ENCODE data around the gene RGL2. TPM values are rescaled to one million over a fixed set of nuclear protein-coding genes. Genes with fewer than 3 reads are reported as not detected.

Gene RGL2
- polyA plus RNA-seq, 1 donor (not counting 4 experiments of a cell fraction or from before 2014, with no cell fraction given): 33.6 TPM

GRCh38 chr6:33248932-33249731 lies 49.6 kb downstream of the RGL2 start:
- Histone ChIP-seq H3K4me2 (ENCODE audit: control insufficient read depth, extremely low read depth, insufficient read depth, low read depth, low read length) (peak overlapping the region; percentile 100), H3K36me3 (ENCODE audit: control insufficient read depth in 2 of 2, extremely low read depth in 1 of 2, insufficient read depth in 2 of 2, low read length in 2 of 2) (peaks cover 0 to 10% of the 10 kb centered on the region in 2 experiments), H3K9me1 (ENCODE audit: control insufficient read depth, extremely low read depth, insufficient read depth, low read length) (no peaks in the 10 kb centered on the region), H3K9ac (ENCODE audit: control insufficient read depth, extremely low read depth, insufficient read depth, low read length) (peak overlapping the region; percentile 88), H3K9me3 (ENCODE audit: control insufficient read depth, low read depth, low read length) (no peaks in the 10 kb centered on the region), H4K20me1 (ENCODE audit: control insufficient read depth, extremely low read depth, insufficient read depth, low read length) (no peaks in the 10 kb centered on the region), H3K27ac (ENCODE audit: control insufficient read depth, insufficient read depth, low read length) (peak overlapping the region; percentile 96), H3K4me3 (ENCODE audit: control insufficient read depth in 2 of 3, extremely low read depth in 1 of 3, insufficient read depth in 2 of 3, low read depth in 1 of 3, low read length in 3 of 3) (peak overlapping the region; percentile 53 to 84 (median 75)), H3K4me1 (ENCODE audit: control insufficient read depth, extremely low read depth, insufficient read depth, low read length) (peaks cover 26% of the 10 kb centered on the region), H2AFZ (ENCODE audit: control insufficient read depth, low read length) (peak overlapping the region; percentile 91), H3K79me2 (ENCODE audit: control insufficient read depth, insufficient read depth, low read length) (no peaks in the 10 kb centered on the region), H3K27me3 (ENCODE audit: control insufficient read depth, extremely low read depth, insufficient read depth, low read length) (no peaks in the 10 kb centered on the region)
- FAIRE-seq (peak; percentile 81), DNase-seq (ENCODE audit: low read depth, low spot score) (peak; percentile 92)
- TF ChIP-seq CTCF (optimal IDR thresholded peaks at IDR 0.05 in 1 of 3, IDR thresholded peaks at IDR 0.05 in 1 of 3, conservative IDR thresholded peaks at IDR 0.05 in 1 of 3; ENCODE audit: extremely low read depth in 1 of 3, insufficient read depth in 2 of 3, low read length in 3 of 3) (peak in 1 of 3 experiments; percentile 25), EZH2 (IDR thresholded peaks at IDR 0.05; ENCODE audit: low read length) (no peak)
- dilution Hi-C loops (cut with MboI; ENCODE audit: extremely low pct_ligation_motif_present, low sequenced_read_pairs): no loop called here

DNA sequence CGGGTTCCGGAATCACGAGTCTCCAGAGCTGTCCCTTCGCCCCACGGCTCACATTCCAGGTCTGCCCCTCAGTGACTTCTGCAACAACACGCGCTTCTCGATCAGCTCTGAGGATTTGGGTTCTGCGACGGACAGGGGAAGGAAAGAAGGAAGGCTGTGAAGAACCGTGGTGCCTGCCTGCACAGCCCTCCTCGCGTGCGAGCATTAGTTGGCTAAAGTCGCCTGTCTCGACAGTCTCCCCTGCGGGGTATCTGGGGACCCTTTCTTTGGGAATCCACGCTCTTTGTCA lies 50.2 kb downstream of the RGL2 start:
- H2AFZ ChIP-seq (ENCODE audit: control insufficient read depth, low read length): peak overlapping the region; percentile 90
- dilution Hi-C loops (cut with MboI; ENCODE audit: extremely low pct_ligation_motif_present, low sequenced_read_pairs): no loop called here
- FAIRE-seq: no peak

More for the DNA sequence above, 50.2 kb downstream of the RGL2 start:
- Histone ChIP-seq H3K79me2 (ENCODE audit: control insufficient read depth, insufficient read depth, low read length) (no peaks in the 10 kb centered on the region), H3K9me1 (ENCODE audit: control insufficient read depth, extremely low read depth, insufficient read depth, low read length) (no peaks in the 10 kb centered on the region), H3K27ac (ENCODE audit: control insufficient read depth, insufficient read depth, low read length) (peak overlapping the region; percentile 93), H3K27me3 (ENCODE audit: control insufficient read depth, extremely low read depth, insufficient read depth, low read length) (no peaks in the 10 kb centered on the region), H3K4me2 (ENCODE audit: control insufficient read depth, extremely low read depth, insufficient read depth, low read depth, low read length) (peak overlapping the region; percentile 100), H3K36me3 (ENCODE audit: control insufficient read depth in 2 of 2, extremely low read depth in 1 of 2, insufficient read depth in 2 of 2, low read length in 2 of 2) (peaks cover 0 to 10% of the 10 kb centered on the region in 2 experiments), H3K9me3 (ENCODE audit: control insufficient read depth, low read depth, low read length) (no peaks in the 10 kb centered on the region), H4K20me1 (ENCODE audit: control insufficient read depth, extremely low read depth, insufficient read depth, low read length) (no peaks in the 10 kb centered on the region), H3K4me1 (ENCODE audit: control insufficient read depth, extremely low read depth, insufficient read depth, low read length) (peaks cover 26% of the 10 kb centered on the region), H3K9ac (ENCODE audit: control insufficient read depth, extremely low read depth, insufficient read depth, low read length) (peak overlapping the region; percentile 83), H3K4me3 (ENCODE audit: control insufficient read depth in 2 of 3, extremely low read depth in 1 of 3, insufficient read depth in 2 of 3, low read depth in 1 of 3, low read length in 3 of 3) (peak overlapping the region; percentile 27 to 84 (median 75))
- TF ChIP-seq CTCF (optimal IDR thresholded peaks at IDR 0.05 in 1 of 3, IDR thresholded peaks at IDR 0.05 in 1 of 3, conservative IDR thresholded peaks at IDR 0.05 in 1 of 3; ENCODE audit: extremely low read depth in 1 of 3, insufficient read depth in 2 of 3, low read length in 3 of 3) (no peak), EZH2 (IDR thresholded peaks at IDR 0.05; ENCODE audit: low read length) (no peak)
- no peak for DNase-seq (ENCODE audit: low read depth, low spot score)
